CD4-positive, alpha-beta T cell treated with Interferon alpha-2 for 1 hour (primary cell): ENCODE data around the gene LAG3.

Source experiments
- DNase-seq, 2 donors: peaks; one replicate each; pipeline ENCODE4 v3.0.0-alpha.2; 2020 to 2022

Gene LAG3

GRCh38 chr12:6790496-6791150 is 18.3 kb downstream of the LAG3 start:
- DNase-seq, result peak in 1 of 2 donors; percentile 49

GRCh38 chr12:6791931-6792520 is 19.7 kb downstream of the LAG3 start:
- no peak for DNase-seq

- DNase-seq, result peak; percentile 54 to 57
Observed at GRCh38 chr12:6792522-6793201, 20.3 kb downstream of the LAG3 start.

GRCh38 chr12:6795088-6795487 is 22.8 kb downstream of the LAG3 start:
- DNase-seq, result no peak

GRCh38 chr12:6796576-6796975 is 24.3 kb downstream of the LAG3 start:
- no peak for DNase-seq

GRCh38 chr12:6799147-6799546 is 26.8 kb downstream of the LAG3 start:
- no peak for DNase-seq

GRCh38 chr12:6807170-6807569 is 34.9 kb downstream of the LAG3 start:
- DNase-seq, result no peak

- DNase-seq, result no peak
Observed at GRCh38 chr12:6809056-6809455, 36.7 kb downstream of the LAG3 start.

GRCh38 chr12:6810758-6811157 is 38.4 kb downstream of the LAG3 start:
- no peak for DNase-seq

GRCh38 chr12:6813363-6813762 is 41.0 kb downstream of the LAG3 start:
- no peak for DNase-seq

- DNase-seq, result no peak
Observed at GRCh38 chr12:6816598-6816997, 44.3 kb downstream of the LAG3 start.

- no peak for DNase-seq
Observed at GRCh38 chr12:6817098-6817497, 44.8 kb downstream of the LAG3 start.

- no peak for DNase-seq
Observed at GRCh38 chr12:6817662-6818157, 45.4 kb downstream of the LAG3 start.

- DNase-seq, result no peak
Observed at GRCh38 chr12:6818222-6818621, 45.9 kb downstream of the LAG3 start.

GRCh38 chr12:6818645-6819044 is 46.3 kb downstream of the LAG3 start:
- no peak for DNase-seq

- no peak for DNase-seq
Observed at GRCh38 chr12:6819106-6820030, 47.0 kb downstream of the LAG3 start.

- DNase-seq, result no peak
Observed at GRCh38 chr12:6820166-6820565, 47.8 kb downstream of the LAG3 start.

- DNase-seq, result no peak
Observed at GRCh38 chr12:6821591-6822425, 49.5 kb downstream of the LAG3 start, which contains the start of gene GPR162. Gene GPR162, plus strand, starts transcription at chr12:6821821. Its CDS starts 2,078 bp downstream, at chr12:6823899.

- DNase-seq, result no peak
Observed at GRCh38 chr12:6822426-6823135, 50.3 kb downstream of the LAG3 start.

GRCh38 chr12:6823182-6824084 is 51.1 kb downstream of the LAG3 start:
- no peak for DNase-seq
